Memory B cell (primary cell): ENCODE data around the gene PCLAF.
"Not testable (repeated sequence)": the region's sequence is repeated elsewhere in the genome, so short reads cannot be mapped to it uniquely, and the experiment has no call there.

Experiments used
- ATAC-seq: fragments of 150-1000 bp; cut with Tn5 transposase; 2 replicates; pipeline ENCODE4 v1.10.0; 2021; ENCODE audit warnings: low read depth, mild to moderate bottlenecking, moderate library complexity
- DNase-seq, 2 donors: peaks; one replicate each; pipeline ENCODE4 v3.0.0; 2022; ENCODE audit warnings: low spot score in 2 of 2
- H3K27ac Mint-ChIP-seq: one replicate; pipeline ENCODE4 v1.8.0; 2022; ENCODE audit warnings: mild to moderate bottlenecking, moderate library complexity, mixed read lengths
- H3K27me3 Mint-ChIP-seq: one replicate; pipeline ENCODE4 v1.8.0; 2022; ENCODE audit warnings: mixed read lengths
- H3K36me3 Mint-ChIP-seq: one replicate; pipeline ENCODE4 v1.8.0; 2022; ENCODE audit warnings: mild to moderate bottlenecking, mixed read lengths
- H3K4me1 Mint-ChIP-seq: one replicate; pipeline ENCODE4 v1.8.0; 2022; ENCODE audit warnings: mixed read lengths
- H3K4me3 Mint-ChIP-seq: one replicate; pipeline ENCODE4 v1.8.0; 2022; ENCODE audit warnings: mild to moderate bottlenecking, moderate library complexity, mixed read lengths
- H3K9me3 Mint-ChIP-seq: one replicate; pipeline ENCODE4 v1.8.0; 2022; ENCODE audit warnings: mixed read lengths

The PCLAF gene

GRCh38 chr15:64381000-64381751 lies at the start of gene PCLAF:
Gene PCLAF, minus strand, starts transcription at chr15:64381441. Its CDS starts 70 bp downstream, at chr15:64381371.
- H3K4me3 Mint-ChIP-seq = peak within 1 kb of the TSS; percentile 89
- ATAC-seq (peak; percentile 99), DNase-seq (peak; percentile 71 to 72)
- H3K27me3 Mint-ChIP-seq = no peaks in the 10 kb centered on the region
- H3K27ac Mint-ChIP-seq = peak within 1 kb of the TSS; percentile 48
- H3K36me3 Mint-ChIP-seq = no peaks in the 10 kb centered on the region
- no peaks in the 10 kb centered on the region for H3K9me3 Mint-ChIP-seq
- peaks cover 5% of the 10 kb centered on the region for H3K4me1 Mint-ChIP-seq

- Mint-ChIP-seq H3K4me1 (peaks cover 5% of the 10 kb centered on the region), H3K9me3 (no peaks in the 10 kb centered on the region), H3K27me3 (no peaks in the 10 kb centered on the region), H3K27ac (peak overlapping the region; percentile 47), H3K36me3 (peaks cover 17% of the 10 kb centered on the region), H3K4me3 (no peak overlapping the region)
- DNase-seq = no peak
- ATAC-seq = no peak
Measured at GRCh38 chr15:64430000-64430735, 48.9 kb upstream of the PCLAF start.

- peaks cover 5% of the 10 kb centered on the region for H3K4me1 Mint-ChIP-seq
- DNase-seq (no peak), ATAC-seq (no peak)
- H3K36me3 Mint-ChIP-seq = peaks cover 20% of the 10 kb centered on the region
- no peaks in the 10 kb centered on the region for H3K9me3 Mint-ChIP-seq
- H3K27me3 Mint-ChIP-seq = no peaks in the 10 kb centered on the region
- peak overlapping the region; percentile 47 for H3K27ac Mint-ChIP-seq
- no peak overlapping the region for H3K4me3 Mint-ChIP-seq
Measured at GRCh38 chr15:64429448-64429847, 48.2 kb upstream of the PCLAF start.

GRCh38 chr15:64426845-64427465 lies 45.7 kb upstream of the PCLAF start:
- H3K4me3 Mint-ChIP-seq = no peak overlapping the region
- H3K27ac Mint-ChIP-seq = no peak overlapping the region
- peaks cover 8% of the 10 kb centered on the region for H3K4me1 Mint-ChIP-seq
- H3K9me3 Mint-ChIP-seq = no peaks in the 10 kb centered on the region
- no peak for DNase-seq
- no peaks in the 10 kb centered on the region for H3K27me3 Mint-ChIP-seq
- no peak for ATAC-seq
- H3K36me3 Mint-ChIP-seq = peaks cover 16% of the 10 kb centered on the region

GRCh38 chr15:64425221-64425620 lies 44.0 kb upstream of the PCLAF start:
- H3K4me3 Mint-ChIP-seq = no peak overlapping the region
- H3K9me3 Mint-ChIP-seq = no peaks in the 10 kb centered on the region

GRCh38 chr15:64423970-64424369 lies 42.7 kb upstream of the PCLAF start:
- Mint-ChIP-seq H3K27me3 (no peaks in the 10 kb centered on the region), H3K4me1 (peaks cover 5% of the 10 kb centered on the region), H3K4me3 (peak overlapping the region; percentile 41), H3K36me3 (peaks cover 12% of the 10 kb centered on the region), H3K27ac (peak overlapping the region; percentile 28), H3K9me3 (no peaks in the 10 kb centered on the region)
- DNase-seq (no peak), ATAC-seq (peak; percentile 55)

More at GRCh38 chr15:64425221-64425620, 44.0 kb upstream of the PCLAF start:
- Mint-ChIP-seq H3K27me3 (no peaks in the 10 kb centered on the region), H3K27ac (peak overlapping the region; percentile 75), H3K36me3 (peaks cover 18% of the 10 kb centered on the region), H3K4me1 (peaks cover 8% of the 10 kb centered on the region)
- no peak for ATAC-seq
- DNase-seq = no peak

GRCh38 chr15:64422697-64423096 lies 41.5 kb upstream of the PCLAF start:
- H3K4me3 Mint-ChIP-seq = no peak overlapping the region
- peaks cover 15% of the 10 kb centered on the region for H3K36me3 Mint-ChIP-seq
- H3K27ac Mint-ChIP-seq = no peak overlapping the region
- DNase-seq = no peak
- no peak for ATAC-seq
- no peaks in the 10 kb centered on the region for H3K27me3 Mint-ChIP-seq
- H3K9me3 Mint-ChIP-seq = no peaks in the 10 kb centered on the region
- peaks cover 5% of the 10 kb centered on the region for H3K4me1 Mint-ChIP-seq

GRCh38 chr15:64412216-64412615 lies 31.0 kb upstream of the PCLAF start:
- Mint-ChIP-seq H3K4me3 (no peak overlapping the region), H3K27me3 (no peaks in the 10 kb centered on the region), H3K27ac (peak overlapping the region; percentile 9), H3K9me3 (no peaks in the 10 kb centered on the region), H3K36me3 (peaks cover 41% of the 10 kb centered on the region), H3K4me1 (no peaks in the 10 kb centered on the region)
- ATAC-seq (no peak), DNase-seq (no peak)

GRCh38 chr15:64400583-64400982 lies 19.3 kb upstream of the PCLAF start:
- no peaks in the 10 kb centered on the region for H3K9me3 Mint-ChIP-seq
- H3K36me3 Mint-ChIP-seq = peaks cover 20% of the 10 kb centered on the region
- no peak overlapping the region for H3K27ac Mint-ChIP-seq
- no peaks in the 10 kb centered on the region for H3K4me1 Mint-ChIP-seq
- no peaks in the 10 kb centered on the region for H3K27me3 Mint-ChIP-seq
- ATAC-seq (no peak), DNase-seq (no peak)
- H3K4me3 Mint-ChIP-seq = no peak overlapping the region

- H3K4me3 Mint-ChIP-seq = no peak overlapping the region
- H3K27ac Mint-ChIP-seq = no peak overlapping the region
- H3K9me3 Mint-ChIP-seq = no peaks in the 10 kb centered on the region
- H3K4me1 Mint-ChIP-seq = no peaks in the 10 kb centered on the region
- peaks cover 27% of the 10 kb centered on the region for H3K36me3 Mint-ChIP-seq
- DNase-seq (no peak), ATAC-seq (no peak)
- no peaks in the 10 kb centered on the region for H3K27me3 Mint-ChIP-seq
Measured at GRCh38 chr15:64398575-64398974, 17.3 kb upstream of the PCLAF start.

- H3K9me3 Mint-ChIP-seq = no peaks in the 10 kb centered on the region
- no peak for DNase-seq
- no peaks in the 10 kb centered on the region for H3K4me1 Mint-ChIP-seq
- H3K27me3 Mint-ChIP-seq = no peaks in the 10 kb centered on the region
- no peak for ATAC-seq
- H3K27ac Mint-ChIP-seq = no peak overlapping the region
- H3K36me3 Mint-ChIP-seq = peaks cover 27% of the 10 kb centered on the region
- H3K4me3 Mint-ChIP-seq = no peak overlapping the region
Measured at GRCh38 chr15:64396789-64397188, 15.5 kb upstream of the PCLAF start.

GRCh38 chr15:64392471-64392870 lies 11.2 kb upstream of the PCLAF start:
- ATAC-seq, H3K27me3 Mint-ChIP-seq, H3K27ac Mint-ChIP-seq, H3K4me3 Mint-ChIP-seq, H3K9me3 Mint-ChIP-seq, DNase-seq: not testable (repeated sequence)
- Mint-ChIP-seq H3K4me1 (peaks cover 14% of the 10 kb centered on the region), H3K36me3 (peaks cover 21% of the 10 kb centered on the region)

- no peak for ATAC-seq
- Mint-ChIP-seq H3K4me1 (peaks cover 15% of the 10 kb centered on the region), H3K4me3 (peak overlapping the region; percentile 78), H3K27ac (peak overlapping the region; percentile 70), H3K36me3 (peaks cover 5% of the 10 kb centered on the region), H3K27me3 (no peaks in the 10 kb centered on the region), H3K9me3 (no peaks in the 10 kb centered on the region)
- no peak for DNase-seq
Measured at GRCh38 chr15:64389036-64389435, 7.8 kb upstream of the PCLAF start.

GRCh38 chr15:64387562-64388168 lies 6.4 kb upstream of the PCLAF start, which contains the start of gene TRIP4:
Gene TRIP4, plus strand, starts transcription at chr15:64387836. Its CDS starts 28 bp downstream, at chr15:64387864.
- Mint-ChIP-seq H3K4me3 (peak within 1 kb of the TSS; percentile 98), H3K27me3 (no peaks in the 10 kb centered on the region), H3K36me3 (no peaks in the 10 kb centered on the region), H3K9me3 (no peaks in the 10 kb centered on the region), H3K27ac (peak within 1 kb of the TSS; percentile 91), H3K4me1 (peaks cover 15% of the 10 kb centered on the region)
- ATAC-seq (peak; percentile 98), DNase-seq (peak; percentile 96 to 97)
